Skin epidermis (tissue), 12 donors: ENCODE data around the gene PLA2G2A.
A peak's percentile ranks its signal among the peaks of the same experiment; 100 is the strongest.

Experiments
- H3K27ac ChIP-seq, 21 experiments: fragments of 200-600 bp; sonication (generic) in 11 of 21; one replicate each; pipeline ENCODE4 v1.5.0; 2020; ENCODE audit warnings: mild to moderate bottlenecking in 3 of 21, inconsistent platforms in 2 of 21, moderate library complexity in 2 of 21
- H3K4me3 ChIP-seq, 7 experiments: fragments of 200-600 bp; sonication (generic) in 2 of 7; one replicate each; pipeline ENCODE4 v1.5.0; 2020; ENCODE audit warnings: inconsistent platforms in 2 of 7, mild to moderate bottlenecking in 2 of 7, moderate library complexity in 1 of 7

PLA2G2A gene

GRCh38 chr1:19975423-19976193 is 3.8 kb downstream of the PLA2G2A start:
- Histone ChIP-seq H3K27ac (peak overlapping the region in 2 of 21 experiments; percentile 7 to 31), H3K4me3 (no peak overlapping the region)

- Histone ChIP-seq H3K27ac (peak overlapping the region in 2 of 21 experiments; percentile 7 to 31), H3K4me3 (no peak overlapping the region)
These were observed 4.5 kb downstream of the PLA2G2A start for GRCh38 chr1:19974822-19975416.

- H3K27ac ChIP-seq, result no peak overlapping the region
- no peak overlapping the region for H3K4me3 ChIP-seq
These were observed 5.8 kb downstream of the PLA2G2A start for GRCh38 chr1:19973616-19974015.

- no peak overlapping the region for H3K27ac ChIP-seq
- no peak overlapping the region for H3K4me3 ChIP-seq
These were observed 7.8 kb downstream of the PLA2G2A start for GRCh38 chr1:19971664-19972063.

GRCh38 chr1:19969898-19970660 is 9.3 kb downstream of the PLA2G2A start:
- no peak overlapping the region for H3K27ac ChIP-seq

GRCh38 chr1:19967808-19968207 is 11.6 kb downstream of the PLA2G2A start:
- no peak overlapping the region for H3K4me3 ChIP-seq
- no peak overlapping the region for H3K27ac ChIP-seq

More at GRCh38 chr1:19969898-19970660, 9.3 kb downstream of the PLA2G2A start:
- no peak overlapping the region for H3K4me3 ChIP-seq

- Histone ChIP-seq H3K27ac (no peak overlapping the region), H3K4me3 (no peak overlapping the region)
These were observed 14.9 kb downstream of the PLA2G2A start for GRCh38 chr1:19964542-19964941.

GRCh38 chr1:19963636-19964035 is 15.8 kb downstream of the PLA2G2A start:
- Histone ChIP-seq H3K27ac (no peak overlapping the region), H3K4me3 (no peak overlapping the region)

- H3K4me3 ChIP-seq, result no peak overlapping the region
- no peak overlapping the region for H3K27ac ChIP-seq
These were observed 18.8 kb downstream of the PLA2G2A start for GRCh38 chr1:19960591-19960990.

- H3K27ac ChIP-seq, result no peak overlapping the region
- no peak overlapping the region for H3K4me3 ChIP-seq
These were observed 21.6 kb downstream of the PLA2G2A start for GRCh38 chr1:19957779-19958178.

GRCh38 chr1:19955534-19956170 is 23.8 kb downstream of the PLA2G2A start:
- Histone ChIP-seq H3K27ac (no peak overlapping the region), H3K4me3 (no peak overlapping the region)

- H3K4me3 ChIP-seq, result no peak overlapping the region
- H3K27ac ChIP-seq, result no peak overlapping the region
These were observed 25.4 kb downstream of the PLA2G2A start for GRCh38 chr1:19954059-19954458.

- Histone ChIP-seq H3K4me3 (no peak overlapping the region), H3K27ac (no peak overlapping the region)
These were observed 30.4 kb downstream of the PLA2G2A start for GRCh38 chr1:19949016-19949415.

GRCh38 chr1:19946971-19947370 is 32.4 kb downstream of the PLA2G2A start:
- Histone ChIP-seq H3K4me3 (no peak overlapping the region), H3K27ac (no peak overlapping the region)

- Histone ChIP-seq H3K27ac (no peak overlapping the region), H3K4me3 (no peak overlapping the region)
These were observed 33.1 kb downstream of the PLA2G2A start for GRCh38 chr1:19946331-19946751.

GRCh38 chr1:19945914-19946313 is 33.5 kb downstream of the PLA2G2A start:
- Histone ChIP-seq H3K4me3 (no peak overlapping the region), H3K27ac (no peak overlapping the region)

- H3K27ac ChIP-seq, result no peak overlapping the region
- no peak overlapping the region for H3K4me3 ChIP-seq
These were observed 36.8 kb downstream of the PLA2G2A start for GRCh38 chr1:19942657-19943056.

GRCh38 chr1:19942088-19942487 is 37.3 kb downstream of the PLA2G2A start:
- Histone ChIP-seq H3K4me3 (no peak overlapping the region), H3K27ac (no peak overlapping the region)

- Histone ChIP-seq H3K27ac (no peak overlapping the region), H3K4me3 (no peak overlapping the region)
These were observed 38.2 kb downstream of the PLA2G2A start for GRCh38 chr1:19941206-19941568.

- Histone ChIP-seq H3K27ac (no peak overlapping the region), H3K4me3 (no peak overlapping the region)
These were observed 38.8 kb downstream of the PLA2G2A start for GRCh38 chr1:19940486-19941205.
